HG02938 (cell line): Measurements from ENCODE around the gene VAV1.
"Not testable (repeated sequence)": the region's sequence is repeated elsewhere in the genome, so short reads cannot be mapped to it uniquely, and the experiment has no call there.

ENCODE experiments used
- ATAC-seq: cut with Tn5 transposase; IDR thresholded peaks from one replicate; pipeline ENCODE4 v1.9.1; 2021; ENCODE audit warnings: mild to moderate bottlenecking, moderate library complexity; ENCODE audit not compliant: unreplicated experiment

VAV1 gene

GRCh38 chr19:6779206-6779605, 6.7 kb downstream of the VAV1 start:
- ATAC-seq = no peak

- ATAC-seq = no peak
These were observed 14.9 kb downstream of the VAV1 start for GRCh38 chr19:6787393-6787792.

GRCh38 chr19:6788896-6789295, 16.4 kb downstream of the VAV1 start:
- ATAC-seq = no peak

GRCh38 chr19:6790194-6791128, 18.0 kb downstream of the VAV1 start:
- no peak for ATAC-seq

- ATAC-seq = no peak
These were observed 18.7 kb downstream of the VAV1 start for GRCh38 chr19:6791237-6791636.

GRCh38 chr19:6793411-6793810, 20.9 kb downstream of the VAV1 start:
- no peak for ATAC-seq

GRCh38 chr19:6793973-6794372, 21.5 kb downstream of the VAV1 start:
- ATAC-seq = no peak

- no peak for ATAC-seq
These were observed 22.4 kb downstream of the VAV1 start for GRCh38 chr19:6794686-6795431.

GRCh38 chr19:6796278-6796677, 23.8 kb downstream of the VAV1 start:
- no peak for ATAC-seq

- no peak for ATAC-seq
These were observed 25.1 kb downstream of the VAV1 start for GRCh38 chr19:6797646-6798045.

- not testable (repeated sequence) for ATAC-seq
These were observed 27.8 kb downstream of the VAV1 start for GRCh38 chr19:6800160-6800790.

- ATAC-seq = no peak
These were observed 28.5 kb downstream of the VAV1 start for GRCh38 chr19:6800991-6801484.

GRCh38 chr19:6801485-6802086, 29.1 kb downstream of the VAV1 start:
- no peak for ATAC-seq

- ATAC-seq = no peak
These were observed 30.0 kb downstream of the VAV1 start for GRCh38 chr19:6802336-6803035.

- ATAC-seq = no peak
These were observed 30.5 kb downstream of the VAV1 start for GRCh38 chr19:6803036-6803404.

GRCh38 chr19:6806488-6806887, 34.0 kb downstream of the VAV1 start:
- no peak for ATAC-seq

- ATAC-seq = no peak
These were observed 34.8 kb downstream of the VAV1 start for GRCh38 chr19:6807291-6807690.

- ATAC-seq = no peak
These were observed 36.0 kb downstream of the VAV1 start for GRCh38 chr19:6808494-6808893.

GRCh38 chr19:6809262-6809661, 36.8 kb downstream of the VAV1 start:
- ATAC-seq = no peak

- no peak for ATAC-seq
These were observed 38.9 kb downstream of the VAV1 start for GRCh38 chr19:6811378-6811777.
